SK-N-SH (cell line): Measurements from ENCODE around the gene CAPN5. TPM values are rescaled to one million over a fixed set of nuclear protein-coding genes. Genes with fewer than 3 reads are reported as not detected.
A peak's percentile ranks its signal among the peaks of the same experiment; 100 is the strongest.

ENCODE experiments used
- CTCF ChIA-PET: fragments of 300-600, 350-600 bp; formaldehyde crosslinking; extraction: SDS; loops from one replicate; lab custom pipeline; 2021; lab: Yijun Ruan, JAX
- POLR2A ChIA-PET: fragments of 350-600 bp; sonication (Branson Sonifier 250); formaldehyde crosslinking; extraction: SDS; loops from one replicate; lab custom pipeline; 2020; ENCODE audit warnings: antibody characterized with exemption, inconsistent platforms; lab: Yijun Ruan, JAX
- DNase-seq: peaks from one replicate; pipeline ENCODE4 v3.0.0; 2012
- H2AFZ ChIP-seq: fragments of 200-600 bp; sonication (generic); 2 replicates; pipeline ENCODE4 v1.8.1; 2016; ENCODE audit warnings: antibody characterized with exemption, mild to moderate bottlenecking, low read depth
- H3F3A ChIP-seq: fragments of 200-600 bp; sonication (generic); replicated peaks from 2 replicates; pipeline ENCODE3; 2016; ENCODE audit warnings: antibody characterized with exemption, mild to moderate bottlenecking; ENCODE audit not compliant: insufficient read depth
- H3K27ac ChIP-seq, 2 experiments: fragments of 200-500 bp in 1 of 2; fragments of 200-600 bp in 1 of 2; sonication (Bioruptor generic) in 1 of 2; sonication (generic), shearing (Covaris generic) in 1 of 2; 2 replicates each; pipeline versions ENCODE4 v1.5.1 to v1.6.1; 2014 to 2016; ENCODE audit warnings: low read depth in 2 of 2, inconsistent platforms in 1 of 2, low read length in 1 of 2, mild to moderate bottlenecking in 1 of 2, mixed read lengths in 1 of 2
- H3K27me3 ChIP-seq: fragments of 200-600 bp; sonication (generic), shearing (Covaris generic); 2 replicates; pipeline ENCODE4 v1.6.1; 2016; ENCODE audit warnings: mixed run types; ENCODE audit not compliant: insufficient read depth
- H3K36me3 ChIP-seq, 2 experiments: fragments of 200-500 bp in 1 of 2; fragments of 200-600 bp in 1 of 2; sonication (Bioruptor generic) in 1 of 2; sonication (generic) in 1 of 2; replicated peaks in 1 of 2; 2 replicates each; pipeline versions ENCODE3 to v1.5.1; 2014 to 2016; ENCODE audit warnings: low read length in 1 of 2, mild to moderate bottlenecking in 1 of 2; ENCODE audit not compliant: insufficient read depth in 2 of 2, control insufficient read depth in 1 of 2
- H3K4me1 ChIP-seq, 2 experiments: fragments of 200-500 bp in 1 of 2; fragments of 200-600 bp in 1 of 2; sonication (Bioruptor generic) in 1 of 2; sonication (generic), shearing (Covaris generic) in 1 of 2; 2 replicates each; pipeline versions ENCODE4 v1.5.1 to v1.6.1; 2014 to 2016; ENCODE audit warnings: low read depth in 1 of 2, low read length in 1 of 2, mixed run types in 1 of 2; ENCODE audit not compliant: insufficient read depth in 2 of 2, control insufficient read depth in 1 of 2
- H3K4me2 ChIP-seq: fragments of 200-600 bp; sonication (generic), shearing (Covaris generic); 2 replicates; pipeline ENCODE4 v1.6.1; 2017; ENCODE audit warnings: mixed run types
- H3K4me3 ChIP-seq, 2 experiments: fragments of 200-500 bp in 1 of 2; fragments of 200-600 bp in 1 of 2; sonication (Bioruptor generic) in 1 of 2; sonication (generic), shearing (Covaris generic) in 1 of 2; 2 replicates each; pipeline versions ENCODE4 v1.5.1 to v1.8.1; 2014 to 2016; ENCODE audit warnings: low read depth in 2 of 2, inconsistent platforms in 1 of 2, low read length in 1 of 2, mild to moderate bottlenecking in 1 of 2, mixed read lengths in 1 of 2, moderate library complexity in 1 of 2
- H3K79me2 ChIP-seq: fragments of 200-600 bp; sonication (generic); 2 replicates; pipeline ENCODE4 v1.8.1; 2017; ENCODE audit warnings: mild to moderate bottlenecking; ENCODE audit not compliant: insufficient read depth
- H3K9ac ChIP-seq: fragments of 200-600 bp; sonication (generic); 2 replicates; pipeline ENCODE4 v1.6.1; 2017; ENCODE audit warnings: mixed run types
- H3K9me2 ChIP-seq: fragments of 200-600 bp; sonication (generic); 2 replicates; pipeline ENCODE4 v1.6.1; 2017; ENCODE audit warnings: mixed run types
- H3K9me3 ChIP-seq: fragments of 200-600 bp; sonication (generic); 2 replicates; pipeline ENCODE4 v1.6.1; 2017; ENCODE audit warnings: mixed run types, mild to moderate bottlenecking, moderate library complexity
- H4K20me1 ChIP-seq: fragments of 200-600 bp; sonication (generic); 2 replicates; pipeline ENCODE4 v1.6.1; 2017; ENCODE audit warnings: mild to moderate bottlenecking, mixed run types; ENCODE audit not compliant: insufficient read depth
- CHD2 ChIP-seq: fragments of 150-350 bp; IDR thresholded peaks from 2 replicates; pipeline ENCODE4 v1.6.1; 2018; ENCODE audit warnings: low read length; ENCODE audit not compliant: partially characterized antibody
- ELF1 ChIP-seq: IDR thresholded peaks from 2 replicates; pipeline ENCODE4 v1.4.0; 2012
- EP300 ChIP-seq, 2 experiments: IDR thresholded peaks; 2 replicates each; pipeline versions ENCODE4 v1.4.0 to v1.6.1; 2012; ENCODE audit warnings: borderline replicate concordance in 1 of 2, low read depth in 1 of 2, low read length in 1 of 2
- EZH2phosphoT487 ChIP-seq: fragments of 200-600 bp; sonication (generic); IDR thresholded peaks from 2 replicates; pipeline ENCODE4 v1.6.1; 2017; ENCODE audit warnings: low read depth, mixed run types, mild to moderate bottlenecking, antibody characterized with exemption, moderate library complexity, borderline replicate concordance
- FOSL2 ChIP-seq: IDR thresholded peaks from 2 replicates; pipeline ENCODE4 v1.4.0; 2012; ENCODE audit warnings: low read depth, mild to moderate bottlenecking, moderate library complexity, borderline replicate concordance
- GABPA ChIP-seq: IDR thresholded peaks from 2 replicates; pipeline ENCODE4 v1.4.0; 2012; ENCODE audit warnings: low read depth, mild to moderate bottlenecking
- GATA2 ChIP-seq: sonication (generic); formaldehyde crosslinking; IDR thresholded peaks from 2 replicates; pipeline ENCODE4 v1.5.0; 2020; ENCODE audit warnings: mild to moderate bottlenecking, missing genetic modification reagents
- JUND ChIP-seq: IDR thresholded peaks from 2 replicates; pipeline ENCODE4 v1.4.0; 2012
- MAX ChIP-seq: IDR thresholded peaks from 2 replicates; pipeline ENCODE4 v1.4.0; 2012; ENCODE audit warnings: low read depth
- MEF2A ChIP-seq: IDR thresholded peaks from 2 replicates; pipeline ENCODE4 v1.4.0; 2012; ENCODE audit warnings: low read depth, borderline replicate concordance
- MXI1 ChIP-seq: IDR thresholded peaks from 2 replicates; pipeline ENCODE4 v1.6.1; 2012; ENCODE audit warnings: mild to moderate bottlenecking, low read depth, low read length, improper control_type of control experiment
- NRF1 ChIP-seq: IDR thresholded peaks from 2 replicates; pipeline ENCODE4 v1.6.1; 2012; ENCODE audit warnings: low read depth, mild to moderate bottlenecking, low read length
- PBX3 ChIP-seq: IDR thresholded peaks from 2 replicates; pipeline ENCODE4; 2012
- RAD21 ChIP-seq: IDR thresholded peaks from 2 replicates; pipeline ENCODE4 v1.6.1; 2012; ENCODE audit warnings: mild to moderate bottlenecking, low read length
- RXRA ChIP-seq: IDR thresholded peaks from 2 replicates; pipeline ENCODE4 v1.4.0; 2012; ENCODE audit warnings: low read depth, mild to moderate bottlenecking, borderline replicate concordance
- SIN3A ChIP-seq: IDR thresholded peaks from 2 replicates; pipeline ENCODE4 v1.6.1; 2012; ENCODE audit warnings: low read depth, mild to moderate bottlenecking, low read length, moderate library complexity, borderline replicate concordance
- TAF1 ChIP-seq: IDR thresholded peaks from 2 replicates; pipeline ENCODE4 v1.6.1; 2012; ENCODE audit warnings: low read depth, mild to moderate bottlenecking, low read length, moderate library complexity, borderline replicate concordance
- TCF12 ChIP-seq: IDR thresholded peaks from 2 replicates; pipeline ENCODE4 v1.4.0; 2012
- TEAD4 ChIP-seq: IDR thresholded peaks from 2 replicates; pipeline ENCODE4 v1.4.0; 2012; ENCODE audit warnings: mild to moderate bottlenecking, borderline replicate concordance; ENCODE audit not compliant: insufficient read depth
- ZBTB33 ChIP-seq: IDR thresholded peaks from 2 replicates; pipeline ENCODE4 v1.4.0; 2012; ENCODE audit warnings: low read depth, borderline replicate concordance
- WGBS: methylation state at CpG from one replicate; pipeline ENCODE4 v1.1.6; 2017; ENCODE audit warnings: low lambda C conversion rate; 5-methylcytosine and 5-hydroxymethylcytosine counted together
- polyA plus RNA-seq, 3 experiments: library from polyadenylated mRNA; depleted of rRNA; stranded (reverse); fragments of >200 nt; gene quantifications; 2 replicates each; pipeline ENCODE4 v1.2.3, GENCODE V29; 2012

CAPN5 gene
- polyA plus RNA-seq, 1 of the 3 experiments (the other 2 are of a cell fraction) = 33.1 TPM

GRCh38 chr11:77141475-77141874 is 74.7 kb downstream of the CAPN5 start:
- CTCF ChIA-PET = interaction anchor here (1.8 to 4.2 kb wide), 3 partner anchors 14 to 94 kb away, joined by 7 to 30 read pairs (median 8); partner anchors contain the start of gene MYO7A
- POLR2A ChIA-PET = no interaction called here
- 96% methylated on average over 4 of the region's 4 CpGs for WGBS
- Histone ChIP-seq H3K4me1 (peaks cover 0 to 43% of the 10 kb centered on the region in 2 experiments; a peak in 1 of 4 replicates), H3K36me3 (no peaks in the 10 kb centered on the region), H3K27me3 (no peaks in the 10 kb centered on the region), H3K79me2 (no peaks in the 10 kb centered on the region), H3K4me3 (no peak overlapping the region), H3K4me2 (no peak overlapping the region), H3F3A (no peaks in the 10 kb centered on the region), H3K9me3 (no peaks in the 10 kb centered on the region), H4K20me1 (no peaks in the 10 kb centered on the region), H3K9me2 (no peaks in the 10 kb centered on the region), H3K9ac (no peak overlapping the region), H3K27ac (no peak overlapping the region), H2AFZ (no peak overlapping the region)
- DNase-seq = no peak
- TF ChIP-seq CHD2 = no peak
- no peak for TF ChIP-seq MAX
- TF ChIP-seq MXI1 = no peak
- TF ChIP-seq PBX3 = no peak
- TF ChIP-seq TAF1 = no peak
- TF ChIP-seq TCF12 = no peak
- TF ChIP-seq RXRA = no peak
- no peak for TF ChIP-seq TEAD4
- no peak for TF ChIP-seq FOSL2
- TF ChIP-seq JUND = no peak
- TF ChIP-seq GABPA = no peak
- no peak for TF ChIP-seq SIN3A
- no peak for TF ChIP-seq MEF2A
- no peak for TF ChIP-seq ELF1
- TF ChIP-seq ZBTB33 = no peak

- POLR2A ChIA-PET = no interaction called here
- Histone ChIP-seq H4K20me1 (no peaks in the 10 kb centered on the region), H3K4me2 (no peak overlapping the region), H3K4me3 (no peak overlapping the region), H3K36me3 (no peaks in the 10 kb centered on the region), H3K9me2 (no peaks in the 10 kb centered on the region), H3K27ac (no peak overlapping the region), H2AFZ (no peak overlapping the region), H3K9ac (no peak overlapping the region), H3K4me1 (peaks cover 0 to 40% of the 10 kb centered on the region in 2 experiments; a peak in 1 of 4 replicates), H3K79me2 (no peaks in the 10 kb centered on the region), H3K27me3 (no peaks in the 10 kb centered on the region), H3F3A (no peaks in the 10 kb centered on the region), H3K9me3 (no peaks in the 10 kb centered on the region)
- CTCF ChIA-PET = interaction anchor here (0.8 to 4.2 kb wide), 3 partner anchors 15 to 406 kb away, joined by 3 to 30 read pairs (median 16); partner anchors contain the start of gene MYO7A
- WGBS = 79% methylated on average over 4 of the region's 11 CpGs
- DNase-seq = peak; percentile 58
- TF ChIP-seq EP300 (IDR thresholded peaks at IDR 0.05; ENCODE audit: borderline replicate concordance in 1 of 2, low read depth in 1 of 2, low read length in 1 of 2) (no peak), NRF1 (no peak), ELF1 (no peak), GATA2 (CRISPR knock-in tag) (no peak), PBX3 (no peak), EZH2phosphoT487 (no peak), ZBTB33 (no peak), FOSL2 (no peak), TEAD4 (no peak), RAD21 (no peak), GABPA (no peak), CHD2 (no peak)
These were observed 75.6 kb downstream of the CAPN5 start for GRCh38 chr11:77142091-77142975.
